B cell (primary cell): ENCODE data around the gene CCDC74B. TPM values are rescaled to one million over a fixed set of nuclear protein-coding genes. Genes with fewer than 3 reads are reported as not detected.
"Not testable (repeated sequence)": the region's sequence is repeated elsewhere in the genome, so short reads cannot be mapped to it uniquely, and the experiment has no call there.

Experiments
- ATAC-seq: fragments of 200-7000 bp; cut with Tn5 transposase; one replicate; pipeline ENCODE4 v1.10.0; 2021; ENCODE audit warnings: low read depth, mild to moderate bottlenecking, moderate number of reproducible peaks, moderate library complexity
- CTCF ChIA-PET: fragments of 350-600 bp; sonication (Branson Sonifier 250); formaldehyde crosslinking; loops from one replicate; lab custom pipeline; 2021; ENCODE audit warnings: antibody characterized with exemption, inconsistent platforms; lab: Charles Lee
- POLR2A ChIA-PET: fragments of 350-600 bp; sonication (Branson Sonifier 250); formaldehyde crosslinking; loops from one replicate; lab custom pipeline; 2021; ENCODE audit warnings: antibody characterized with exemption; lab: Charles Lee
- DNase-seq: peaks from one replicate; pipeline ENCODE4 v3.0.0; 2013
- H2AFZ ChIP-seq: 2 replicates; pipeline ENCODE4 v1.6.1; 2012; ENCODE audit warnings: mild to moderate bottlenecking, low read depth, low read length; ENCODE audit not compliant: insufficient read depth, poor library complexity, severe bottlenecking
- H3K27ac ChIP-seq, 2 donors: 1 replicate in 1 of 2; 2 replicates in 1 of 2; pipeline ENCODE4 v1.5.1; 2012 to 2013; ENCODE audit warnings: low read length in 2 of 2, mild to moderate bottlenecking in 2 of 2, moderate library complexity in 1 of 2
- H3K27me3 ChIP-seq, 4 experiments: fragments of 200-600 bp in 1 of 4; sonication (generic) in 1 of 4; replicated peaks in 1 of 4; 1 replicate in 2 of 4; 2 replicates in 2 of 4; pipeline versions ENCODE4 v1.6.1 to v1.7.0; 2013 to 2016; ENCODE audit warnings: low read length in 3 of 4, mild to moderate bottlenecking in 2 of 4, mixed read lengths in 1 of 4, moderate library complexity in 1 of 4; ENCODE audit not compliant: insufficient read depth in 4 of 4, control insufficient read depth in 3 of 4; ENCODE audit errors: control extremely low read depth in 1 of 4
- H3K36me3 ChIP-seq, 2 experiments: replicated peaks in 1 of 2; 1 replicate in 1 of 2; 2 replicates in 1 of 2; pipeline versions ENCODE4 v1.6.1 to v1.7.1; 2013; ENCODE audit warnings: low read length in 1 of 2; ENCODE audit not compliant: insufficient read depth in 2 of 2, control insufficient read depth in 1 of 2; ENCODE audit errors: control extremely low read depth in 1 of 2, extremely low read depth in 1 of 2
- H3K4me1 ChIP-seq, 2 donors: fragments of 200-600 bp in 1 of 2; sonication (generic) in 1 of 2; 1 replicate in 1 of 2; 2 replicates in 1 of 2; pipeline versions ENCODE4 v1.5.1 to v1.6.1; 2013 to 2017; ENCODE audit warnings: low read length in 2 of 2; ENCODE audit not compliant: control insufficient read depth in 2 of 2, insufficient read depth in 2 of 2
- H3K4me2 ChIP-seq: replicated peaks from 2 replicates; pipeline ENCODE3; 2012; ENCODE audit warnings: mild to moderate bottlenecking, low read depth, low read length; ENCODE audit not compliant: poor library complexity, severe bottlenecking
- H3K4me3 ChIP-seq, 5 experiments: fragments of 200-600 bp in 1 of 5; sonication (generic) in 1 of 5; 1 replicate in 3 of 5; 2 replicates in 2 of 5; pipeline versions ENCODE4 v1.5.1 to v1.7.0; 2011 to 2016; ENCODE audit warnings: low read length in 4 of 5, mild to moderate bottlenecking in 4 of 5, low read depth in 2 of 5, control low read depth in 1 of 5, moderate library complexity in 1 of 5; ENCODE audit not compliant: insufficient read depth in 1 of 5; ENCODE audit errors: control extremely low read depth in 1 of 5, extremely low read depth in 1 of 5
- H3K79me2 ChIP-seq: fragments of 200-600 bp; sonication (generic); one replicate; pipeline ENCODE4 v1.6.0; 2016; ENCODE audit warnings: low read length; ENCODE audit not compliant: control insufficient read depth, insufficient read depth
- H3K9ac ChIP-seq: fragments of 200-600 bp; sonication (generic); 2 replicates; pipeline ENCODE4 v1.6.1; 2017; ENCODE audit warnings: mild to moderate bottlenecking, low read length, moderate library complexity
- H3K9me3 ChIP-seq, 3 donors: one replicate each; pipeline versions ENCODE4 v1.6.1 to v1.7.1; 2013; ENCODE audit warnings: low read length in 2 of 3; ENCODE audit not compliant: control insufficient read depth in 2 of 3, insufficient read depth in 1 of 3; ENCODE audit errors: control extremely low read depth in 1 of 3
- H4K20me1 ChIP-seq: 2 replicates; pipeline ENCODE4 v1.6.0; 2012; ENCODE audit warnings: mild to moderate bottlenecking, low read length; ENCODE audit not compliant: insufficient read depth, control insufficient read depth, poor library complexity, severe bottlenecking
- H3K27ac Mint-ChIP-seq: one replicate; pipeline ENCODE4 v1.8.0; 2021; ENCODE audit warnings: mixed read lengths
- H3K27me3 Mint-ChIP-seq: one replicate; pipeline ENCODE4 v1.8.0; 2021; ENCODE audit warnings: mixed read lengths
- H3K4me1 Mint-ChIP-seq: one replicate; pipeline ENCODE4 v1.8.0; 2021; ENCODE audit warnings: mixed read lengths
- H3K4me3 Mint-ChIP-seq: one replicate; pipeline ENCODE4 v1.8.0; 2021; ENCODE audit warnings: mixed read lengths
- H3K9me3 Mint-ChIP-seq: one replicate; pipeline ENCODE4 v1.8.0; 2022; ENCODE audit warnings: mixed read lengths; ENCODE audit not compliant: insufficient read depth
- WGBS: methylation state at CpG from one replicate; pipeline ENCODE4 v1.1.5; 2013; ENCODE audit warnings: missing lambda C conversion rate; ENCODE audit not compliant: insufficient coverage; 5-methylcytosine and 5-hydroxymethylcytosine counted together
- intact Hi-C: fragments of 100-400 bp; cut with micrococcal nuclease; formaldehyde crosslinking; loops from one replicate; pipeline ENCODE4 v1.10.0; 2022
- polyA plus RNA-seq: library from polyadenylated mRNA; depleted of rRNA; stranded (reverse); fragments of >200 nt; gene quantifications from 2 replicates; pipeline ENCODE4 v1.2.3, GENCODE V29; 2012
- total RNA-seq, 2 donors: library from RNA; stranded (reverse); fragments of 120-200 nt in 1 of 2; gene quantifications; 1 replicate in 1 of 2; 2 replicates in 1 of 2; pipeline versions ENCODE4 v1.2.3 to v1.2.4, GENCODE V29; 2013 to 2022

CCDC74B gene
- total and polyA plus RNA-seq, 2 donors (not counting 1 experiment from before 2014, with no cell fraction given) = 1.1 to 1.4 TPM

DNA sequence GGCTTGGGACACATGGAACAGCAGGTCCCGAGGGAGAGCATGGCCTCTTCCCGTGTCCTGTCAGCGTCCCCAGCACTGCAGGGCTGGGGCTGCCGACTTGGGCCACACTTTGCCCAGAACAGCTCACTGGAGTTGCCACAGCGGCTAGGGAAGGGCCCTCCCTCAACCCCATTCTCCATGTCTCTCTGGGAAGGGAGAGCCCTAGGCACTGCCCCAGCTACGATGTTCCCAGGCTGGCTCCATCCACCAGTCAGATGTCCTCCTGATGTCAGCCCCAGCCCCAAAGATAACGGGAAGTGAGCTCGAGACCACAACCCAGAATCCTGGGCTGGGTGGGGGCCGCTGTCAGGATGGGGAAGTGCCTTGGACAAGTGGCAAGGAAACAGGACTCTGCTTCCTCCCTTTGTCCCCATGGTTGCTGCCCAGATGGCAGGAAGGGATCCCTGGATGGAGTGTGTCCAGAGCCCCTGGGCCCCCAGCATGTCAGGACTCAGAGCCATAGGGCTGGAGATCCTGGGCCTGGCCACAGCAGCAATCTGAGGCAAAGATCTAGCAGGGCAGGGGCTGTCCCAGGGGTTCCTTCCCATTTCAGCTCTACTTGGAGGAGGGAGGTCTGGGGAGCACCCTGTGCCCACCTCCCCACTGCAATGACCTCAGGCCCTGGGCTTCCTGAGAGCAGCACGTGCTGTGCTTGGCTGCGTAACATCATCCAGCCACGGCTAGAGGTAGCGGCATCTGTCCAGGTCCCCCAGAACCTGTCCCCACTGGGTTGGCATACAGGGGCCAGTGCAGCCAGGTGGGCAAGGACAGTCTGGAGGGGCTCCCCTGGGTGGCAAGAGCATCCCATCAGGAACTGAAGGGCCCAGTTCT lies 2.3 kb downstream of the CCDC74B start:
- POLR2A ChIA-PET = interaction anchor here (0.6 kb wide), 1 partner anchor 199 kb away, joined by 4 read pairs; no protein-coding TSS in a partner anchor
- not testable (repeated sequence) for H3K9me3 Mint-ChIP-seq

DNA sequence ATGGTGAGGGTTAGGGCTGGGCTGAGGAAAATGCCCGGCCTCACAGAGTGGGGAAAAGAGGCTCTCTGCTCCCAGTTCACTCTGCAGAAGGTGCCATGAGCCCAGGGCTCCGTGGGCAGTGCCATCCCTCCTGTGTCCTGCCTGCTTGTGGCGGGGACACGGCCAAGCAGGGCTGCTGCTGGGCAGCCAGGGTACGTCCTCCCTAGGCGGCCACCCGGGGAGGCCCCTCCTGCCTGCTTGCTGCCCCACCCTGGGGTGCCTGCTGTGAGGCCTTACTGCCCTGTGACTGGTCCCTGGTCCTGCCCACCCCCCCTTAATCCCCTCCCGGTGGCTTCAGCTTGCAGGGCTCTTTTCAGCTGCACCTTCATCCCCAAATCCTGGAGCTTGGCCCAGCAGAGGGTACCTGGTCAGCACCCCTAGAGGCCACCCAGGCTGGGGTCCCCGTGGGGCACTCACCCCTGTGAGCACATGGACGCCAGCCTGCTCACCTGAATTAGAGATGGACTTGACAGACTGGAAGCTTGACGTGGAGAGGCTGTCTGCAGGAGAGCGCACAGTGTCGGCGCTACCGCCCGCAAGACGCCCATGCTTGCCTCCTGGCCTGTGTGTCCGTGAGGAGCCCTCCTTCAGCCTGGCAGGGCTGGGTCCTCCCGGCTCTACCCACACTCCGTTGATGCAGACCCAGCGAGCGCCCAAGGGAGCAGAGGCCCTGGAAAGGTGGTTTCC lies 3.1 kb downstream of the CCDC74B start:
- H3K9me3 ChIP-seq, intact Hi-C loops, H3K36me3 ChIP-seq, H3K27me3 ChIP-seq, CTCF ChIA-PET, ATAC-seq, H3K27ac ChIP-seq, H4K20me1 ChIP-seq, H3K79me2 ChIP-seq, H3K4me3 ChIP-seq, H3K27ac Mint-ChIP-seq, H3K4me1 Mint-ChIP-seq, H2AFZ ChIP-seq, H3K4me2 ChIP-seq, H3K9ac ChIP-seq, H3K4me3 Mint-ChIP-seq, H3K4me1 ChIP-seq, DNase-seq, H3K9me3 Mint-ChIP-seq: not testable (repeated sequence)
- POLR2A ChIA-PET = interaction anchor here (0.6 kb wide), 1 partner anchor 200 kb away, joined by 4 read pairs; no protein-coding TSS in a partner anchor
- WGBS = 97% methylated on average over 3 of the region's 22 CpGs
- H3K27me3 Mint-ChIP-seq = peaks cover 12% of the 10 kb centered on the region

More for the DNA sequence above, 2.3 kb downstream of the CCDC74B start:
- ATAC-seq, H3K79me2 ChIP-seq, H3K9ac ChIP-seq, DNase-seq, H3K27me3 ChIP-seq, H4K20me1 ChIP-seq, H3K4me1 Mint-ChIP-seq, H3K4me2 ChIP-seq, H3K36me3 ChIP-seq, H3K9me3 ChIP-seq, CTCF ChIA-PET, H3K4me3 ChIP-seq, H3K4me1 ChIP-seq, H3K27ac ChIP-seq, H2AFZ ChIP-seq, intact Hi-C loops: not testable (repeated sequence)
- Mint-ChIP-seq H3K27ac (peak overlapping the region; percentile 32), H3K4me3 (peak overlapping the region; percentile 72), H3K27me3 (peaks cover 12% of the 10 kb centered on the region)
- WGBS = 91% methylated on average over 6 of the region's 13 CpGs

DNA sequence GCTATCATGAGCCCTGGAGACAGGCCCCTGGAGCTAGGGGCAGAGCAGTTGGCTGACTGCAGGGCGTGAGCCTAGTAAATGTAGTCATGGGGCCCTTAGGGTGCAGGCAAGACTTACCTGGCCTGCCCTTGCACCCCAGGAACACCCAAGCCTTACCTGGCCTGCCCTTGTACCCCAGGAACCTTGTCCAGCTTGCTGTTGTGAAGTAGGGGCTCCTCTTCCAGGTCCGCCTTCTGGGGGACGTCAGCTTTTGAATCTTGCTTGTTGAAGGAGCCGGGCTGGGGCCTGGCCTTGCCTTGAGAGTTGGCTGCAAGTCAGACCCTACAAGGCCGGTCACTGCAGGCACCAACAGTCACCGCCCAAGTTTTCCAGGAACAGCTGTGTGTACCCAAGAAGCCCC lies 3.9 kb downstream of the CCDC74B start:
- H3K36me3 ChIP-seq, H3K9me3 ChIP-seq, H3K4me1 ChIP-seq, ATAC-seq, H3K4me1 Mint-ChIP-seq, H4K20me1 ChIP-seq, H3K9me3 Mint-ChIP-seq, CTCF ChIA-PET, H3K79me2 ChIP-seq, POLR2A ChIA-PET, H2AFZ ChIP-seq, H3K4me3 ChIP-seq, H3K27me3 Mint-ChIP-seq, H3K4me2 ChIP-seq, H3K27ac Mint-ChIP-seq, H3K4me3 Mint-ChIP-seq, H3K27ac ChIP-seq, H3K9ac ChIP-seq, intact Hi-C loops, H3K27me3 ChIP-seq, DNase-seq: not testable (repeated sequence)
- WGBS = no CpG with 5 or more reads among the region's 6 CpGs
